Thyroid gland (tissue), 4 donors: ENCODE measurements around the gene HSF2BP.

ENCODE experiments used
- POLR2A ChIP-seq, 2 donors: fragments of 450-650 bp; IDR thresholded peaks; one replicate each; pipeline ENCODE4 v1.6.1; 2017; ENCODE audit warnings: antibody characterized with exemption in 2 of 2, mild to moderate bottlenecking in 2 of 2, moderate library complexity in 1 of 2
- TF ChIP-seq, protein P1 (sequence below), 6 experiments: fragments of 200-600 bp in 3 of 6; fragments of 450-650 bp in 3 of 6; sonication (generic) in 3 of 6; IDR thresholded peaks; one replicate each; pipeline ENCODE4 v1.5.1; 2016 to 2019; ENCODE audit warnings: antibody characterized with exemption in 6 of 6, mild to moderate bottlenecking in 2 of 6, inconsistent platforms in 1 of 6, moderate library complexity in 1 of 6

DNA sequence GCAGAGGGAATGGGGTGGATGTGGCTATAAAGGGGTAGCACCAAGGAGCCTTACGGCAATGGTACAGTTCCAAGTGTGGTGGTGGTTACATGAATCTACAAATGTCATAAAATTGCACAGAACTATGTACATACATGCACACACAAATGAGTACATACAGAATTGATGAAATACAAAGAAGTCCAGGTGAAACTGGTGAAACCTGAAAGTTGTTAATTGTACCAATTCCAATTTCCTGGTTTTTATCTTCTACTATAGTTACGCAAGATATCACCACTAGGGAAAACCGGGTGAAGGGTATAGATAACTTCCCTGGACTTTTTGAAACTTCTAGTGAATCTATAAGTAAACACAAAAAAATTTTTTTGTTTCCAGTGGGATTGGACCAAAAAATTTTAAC lies 18.9 kb downstream of the HSF2BP start:
- TF ChIP-seq, protein P1, sequence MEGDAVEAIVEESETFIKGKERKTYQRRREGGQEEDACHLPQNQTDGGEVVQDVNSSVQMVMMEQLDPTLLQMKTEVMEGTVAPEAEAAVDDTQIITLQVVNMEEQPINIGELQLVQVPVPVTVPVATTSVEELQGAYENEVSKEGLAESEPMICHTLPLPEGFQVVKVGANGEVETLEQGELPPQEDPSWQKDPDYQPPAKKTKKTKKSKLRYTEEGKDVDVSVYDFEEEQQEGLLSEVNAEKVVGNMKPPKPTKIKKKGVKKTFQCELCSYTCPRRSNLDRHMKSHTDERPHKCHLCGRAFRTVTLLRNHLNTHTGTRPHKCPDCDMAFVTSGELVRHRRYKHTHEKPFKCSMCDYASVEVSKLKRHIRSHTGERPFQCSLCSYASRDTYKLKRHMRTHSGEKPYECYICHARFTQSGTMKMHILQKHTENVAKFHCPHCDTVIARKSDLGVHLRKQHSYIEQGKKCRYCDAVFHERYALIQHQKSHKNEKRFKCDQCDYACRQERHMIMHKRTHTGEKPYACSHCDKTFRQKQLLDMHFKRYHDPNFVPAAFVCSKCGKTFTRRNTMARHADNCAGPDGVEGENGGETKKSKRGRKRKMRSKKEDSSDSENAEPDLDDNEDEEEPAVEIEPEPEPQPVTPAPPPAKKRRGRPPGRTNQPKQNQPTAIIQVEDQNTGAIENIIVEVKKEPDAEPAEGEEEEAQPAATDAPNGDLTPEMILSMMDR (IDR thresholded peaks at IDR 0.05), result no peak
- no peak for TF ChIP-seq POLR2A (IDR thresholded peaks at IDR 0.05)
